Gastrocnemius medialis (tissue), 4 donors: Measurements from ENCODE around the gene SPRR5. TPM values are rescaled to one million over a fixed set of nuclear protein-coding genes. Genes with fewer than 3 reads are reported as not detected.

ENCODE experiments used
- ATAC-seq, 2 donors: fragments of 150-250 bp; one replicate each; pipeline ENCODE4 v1.9.1; 2016
- DNase-seq, 2 donors: peaks; one replicate each; pipeline ENCODE4 v3.0.0-alpha.2; 2019
- H3K27ac ChIP-seq, 4 donors: fragments of 200-600 bp; sonication (generic); 1 replicate in 1 of 4; 2 replicates in 3 of 4; pipeline ENCODE4 v1.5.1; 2016 to 2018; ENCODE audit warnings: mild to moderate bottlenecking in 2 of 4, moderate library complexity in 1 of 4
- H3K27me3 ChIP-seq, 3 donors: fragments of 200-600 bp; sonication (generic) in 2 of 3; 1 replicate in 1 of 3; 2 replicates in 2 of 3; pipeline versions ENCODE4 v1.5.1 to v1.6.0; 2016 to 2019; ENCODE audit warnings: mild to moderate bottlenecking in 1 of 3, moderate library complexity in 1 of 3
- H3K36me3 ChIP-seq, 2 donors: fragments of 200-600 bp; sonication (generic) in 1 of 2; one replicate each; pipeline ENCODE4 v1.5.1; 2017 to 2018
- H3K4me1 ChIP-seq, 2 donors: fragments of 200-600 bp; sonication (generic) in 1 of 2; one replicate each; pipeline ENCODE4 v1.5.1; 2016 to 2017; ENCODE audit warnings: mild to moderate bottlenecking in 2 of 2
- H3K4me3 ChIP-seq, 4 donors: fragments of 200-600 bp; sonication (generic) in 3 of 4; 1 replicate in 1 of 4; 2 replicates in 3 of 4; pipeline ENCODE4 v1.5.1; 2016 to 2019; ENCODE audit warnings: mild to moderate bottlenecking in 2 of 4
- H3K9me3 ChIP-seq, 3 donors: fragments of 200-600 bp; sonication (generic) in 2 of 3; 1 replicate in 1 of 3; 2 replicates in 2 of 3; pipeline ENCODE4 v1.5.1; 2016 to 2019
- CTCF ChIP-seq, 5 experiments: fragments of 450-650 bp in 3 of 5; fragments of 200-600 bp in 2 of 5; sonication (generic) in 2 of 5; IDR thresholded peaks in 4 of 5; conservative IDR thresholded peaks in 1 of 5; 1 replicate in 4 of 5; 2 replicates in 1 of 5; pipeline ENCODE4 v1.5.1; 2016 to 2019; ENCODE audit warnings: antibody characterized with exemption in 5 of 5, mild to moderate bottlenecking in 3 of 5, moderate library complexity in 3 of 5
- POLR2A ChIP-seq, 2 donors: fragments of 450-650 bp; IDR thresholded peaks; one replicate each; pipeline ENCODE4 v1.6.1; 2017; ENCODE audit warnings: antibody characterized with exemption in 2 of 2, mild to moderate bottlenecking in 2 of 2, moderate library complexity in 2 of 2
- in situ Hi-C, 4 donors: fragments of 200-750 bp; cut with MboI; loops; one replicate each; pipeline versions ENCODE4 v1.15.0 to v1.8.0; 2017; ENCODE audit warnings: low sequenced_read_pairs in 4 of 4
- intact Hi-C: fragments of 100-400 bp; cut with DNase I; formaldehyde crosslinking; loops from one replicate; pipeline ENCODE4 v1.15.1; 2023; ENCODE audit warnings: low total_unique reads
- total RNA-seq, 4 donors: library from RNA; depleted of rRNA; stranded (reverse); fragments of >200 nt; gene quantifications; one replicate each; pipeline versions ENCODE4 v1.1.0 to v1.2.3, GENCODE V29; 2016

Gene SPRR5
- total RNA-seq, 4 donors from 2014 or later: not detected

GRCh38 chr1:152993186-152993585, 46.2 kb downstream of the SPRR5 start:
- H3K9me3 ChIP-seq: no peaks in the 10 kb centered on the region
- H3K27ac ChIP-seq: no peak overlapping the region
- in situ Hi-C loops: no loop called here
- no peak overlapping the region for H3K4me3 ChIP-seq
- no peaks in the 10 kb centered on the region for H3K4me1 ChIP-seq
- H3K27me3 ChIP-seq: no peaks in the 10 kb centered on the region
- no peaks in the 10 kb centered on the region for H3K36me3 ChIP-seq
- DNase-seq: no peak
- intact Hi-C loops: no loop called here
- ATAC-seq: no peak
- TF ChIP-seq POLR2A (IDR thresholded peaks at IDR 0.05): no peak
- TF ChIP-seq CTCF (IDR thresholded peaks at IDR 0.05 in 4 of 5, conservative IDR thresholded peaks at IDR 0.05 in 1 of 5): no peak

- H3K9me3 ChIP-seq: no peaks in the 10 kb centered on the region
- in situ Hi-C loops: no loop called here
- H3K36me3 ChIP-seq: no peaks in the 10 kb centered on the region
- intact Hi-C loops: no loop called here
- H3K27ac ChIP-seq: no peak overlapping the region
- H3K4me3 ChIP-seq: no peak overlapping the region
- no peaks in the 10 kb centered on the region for H3K4me1 ChIP-seq
- ATAC-seq: no peak
- H3K27me3 ChIP-seq: no peaks in the 10 kb centered on the region
- no peak for TF ChIP-seq POLR2A (IDR thresholded peaks at IDR 0.05)
- no peak for TF ChIP-seq CTCF (IDR thresholded peaks at IDR 0.05 in 4 of 5, conservative IDR thresholded peaks at IDR 0.05 in 1 of 5)
- DNase-seq: no peak
These were observed 48.8 kb downstream of the SPRR5 start for GRCh38 chr1:152995842-152996241.

GRCh38 chr1:152996633-152997400, 49.8 kb downstream of the SPRR5 start:
- H3K36me3 ChIP-seq: no peaks in the 10 kb centered on the region
- H3K27me3 ChIP-seq: no peaks in the 10 kb centered on the region
- DNase-seq (no peak), ATAC-seq (no peak)
- no peaks in the 10 kb centered on the region for H3K9me3 ChIP-seq
- no peak overlapping the region for H3K4me3 ChIP-seq
- intact Hi-C loops: no loop called here
- TF ChIP-seq CTCF (IDR thresholded peaks at IDR 0.05 in 4 of 5, conservative IDR thresholded peaks at IDR 0.05 in 1 of 5) (no peak), POLR2A (IDR thresholded peaks at IDR 0.05) (no peak)
- H3K4me1 ChIP-seq: no peaks in the 10 kb centered on the region
- in situ Hi-C loops: no loop called here
- H3K27ac ChIP-seq: no peak overlapping the region

GRCh38 chr1:152997901-152998300, 50.9 kb downstream of the SPRR5 start:
- no peaks in the 10 kb centered on the region for H3K27me3 ChIP-seq
- in situ Hi-C loops (no loop called here), intact Hi-C loops (no loop called here)
- H3K9me3 ChIP-seq: no peaks in the 10 kb centered on the region
- TF ChIP-seq POLR2A (IDR thresholded peaks at IDR 0.05): no peak
- TF ChIP-seq CTCF (IDR thresholded peaks at IDR 0.05 in 4 of 5, conservative IDR thresholded peaks at IDR 0.05 in 1 of 5): no peak
- no peaks in the 10 kb centered on the region for H3K36me3 ChIP-seq
- DNase-seq: no peak
- no peak overlapping the region for H3K4me3 ChIP-seq
- H3K4me1 ChIP-seq: no peaks in the 10 kb centered on the region
- H3K27ac ChIP-seq: no peak overlapping the region
- no peak for ATAC-seq

- ATAC-seq: no peak
- Histone ChIP-seq H3K4me1 (no peaks in the 10 kb centered on the region), H3K27me3 (no peaks in the 10 kb centered on the region), H3K27ac (no peak overlapping the region), H3K4me3 (no peak overlapping the region), H3K36me3 (no peaks in the 10 kb centered on the region), H3K9me3 (no peaks in the 10 kb centered on the region)
- in situ Hi-C loops: no loop called here
- intact Hi-C loops: no loop called here
- DNase-seq: no peak
- TF ChIP-seq CTCF (IDR thresholded peaks at IDR 0.05 in 4 of 5, conservative IDR thresholded peaks at IDR 0.05 in 1 of 5) (no peak), POLR2A (IDR thresholded peaks at IDR 0.05) (no peak)
These were observed 51.5 kb downstream of the SPRR5 start for GRCh38 chr1:152998476-152998875.
